ENCODE results near the gene SLC38A6. TPM values are rescaled to one million over a fixed set of nuclear protein-coding genes. Genes with fewer than 3 reads are reported as not detected.
"Not testable (repeated sequence)": the region's sequence is repeated elsewhere in the genome, so short reads cannot be mapped to it uniquely, and the experiment has no call there.

The SLC38A6 gene
- total RNA-seq, 1 experiment from 2014 or later = 14.2 TPM

- DNase-seq (ENCODE audit: low read depth) = no peak
These were observed 69.4 kb downstream of the SLC38A6 start for GRCh38 chr14:61050417-61050816.

GRCh38 chr14:61051051-61051450 lies 70.0 kb downstream of the SLC38A6 start:
- DNase-seq (ENCODE audit: low read depth) = no peak

GRCh38 chr14:61051621-61052020 lies 70.6 kb downstream of the SLC38A6 start:
- DNase-seq (ENCODE audit: low read depth) = no peak

- DNase-seq (ENCODE audit: low read depth) = no peak
These were observed 82.4 kb downstream of the SLC38A6 start for GRCh38 chr14:61063461-61063860.

GRCh38 chr14:61064210-61064609 lies 83.2 kb downstream of the SLC38A6 start:
- DNase-seq (ENCODE audit: low read depth) = no peak

- no peak for DNase-seq (ENCODE audit: low read depth)
These were observed 83.8 kb downstream of the SLC38A6 start for GRCh38 chr14:61064856-61065255.

GRCh38 chr14:61065656-61066055 lies 84.6 kb downstream of the SLC38A6 start:
- no peak for DNase-seq (ENCODE audit: low read depth)

GRCh38 chr14:61072442-61072841 lies 91.4 kb downstream of the SLC38A6 start:
- not testable (repeated sequence) for DNase-seq (ENCODE audit: low read depth)

GRCh38 chr14:61074852-61075251 lies 93.8 kb downstream of the SLC38A6 start:
- no peak for DNase-seq (ENCODE audit: low read depth)

- DNase-seq (ENCODE audit: low read depth) = no peak
These were observed 95.5 kb downstream of the SLC38A6 start for GRCh38 chr14:61076556-61076955.

- DNase-seq (ENCODE audit: low read depth) = no peak
These were observed 96.4 kb downstream of the SLC38A6 start for GRCh38 chr14:61077437-61077836.

- no peak for DNase-seq (ENCODE audit: low read depth)
These were observed 97.1 kb downstream of the SLC38A6 start for GRCh38 chr14:61077951-61078720.

GRCh38 chr14:61080591-61081010 lies 99.6 kb downstream of the SLC38A6 start:
- no peak for DNase-seq (ENCODE audit: low read depth)

GRCh38 chr14:61088081-61088480 lies 107.0 kb downstream of the SLC38A6 start:
- DNase-seq (ENCODE audit: low read depth) = no peak

GRCh38 chr14:61089126-61089750 lies 108.2 kb downstream of the SLC38A6 start:
- DNase-seq (ENCODE audit: low read depth) = no peak

- no peak for DNase-seq (ENCODE audit: low read depth)
These were observed 109.6 kb downstream of the SLC38A6 start for GRCh38 chr14:61090432-61091216.

GRCh38 chr14:61091657-61092273 lies 110.7 kb downstream of the SLC38A6 start:
- DNase-seq (ENCODE audit: low read depth) = no peak

GRCh38 chr14:61098096-61098495 lies 117.1 kb downstream of the SLC38A6 start:
- DNase-seq (ENCODE audit: low read depth) = not testable (repeated sequence)

- DNase-seq (ENCODE audit: low read depth) = no peak
These were observed 117.7 kb downstream of the SLC38A6 start for GRCh38 chr14:61098721-61099120.

GRCh38 chr14:61099216-61099835 lies 118.3 kb downstream of the SLC38A6 start:
- DNase-seq (ENCODE audit: low read depth) = no peak
